Smooth muscle cell (in vitro differentiated cells): Measurements from ENCODE around the gene GNPAT. TPM values are rescaled to one million over a fixed set of nuclear protein-coding genes. Genes with fewer than 3 reads are reported as not detected.
A peak's percentile ranks its signal among the peaks of the same experiment; 100 is the strongest.

Source experiments
- DNase-seq: peaks from one replicate; lab custom pipeline; 2025; ENCODE audit not compliant: unreplicated experiment; lab: John Stamatoyannopoulos, UW
- H2AFZ ChIP-seq: fragments of 200-600 bp; sonication (generic); 2 replicates; pipeline ENCODE4 v1.6.0; 2016; ENCODE audit warnings: antibody characterized with exemption, low read depth, mild to moderate bottlenecking
- H3F3A ChIP-seq: fragments of 200-600 bp; sonication (generic); 2 replicates; pipeline ENCODE4 v1.6.0; 2017; ENCODE audit warnings: antibody characterized with exemption, low read depth
- H3K27ac ChIP-seq: fragments of 200-600 bp; sonication (generic); 2 replicates; pipeline ENCODE4 v1.5.1; 2016; ENCODE audit warnings: low read depth, mild to moderate bottlenecking
- H3K27me3 ChIP-seq: fragments of 200-600 bp; sonication (generic); 2 replicates; pipeline ENCODE4 v1.6.1; 2016; ENCODE audit warnings: low read depth, mild to moderate bottlenecking
- H3K36me3 ChIP-seq: fragments of 200-600 bp; sonication (generic); 2 replicates; pipeline ENCODE4 v1.5.1; 2016; ENCODE audit warnings: low read depth
- H3K4me1 ChIP-seq: fragments of 200-600 bp; sonication (generic); 2 replicates; pipeline ENCODE4 v1.5.1; 2016; ENCODE audit warnings: low read depth
- H3K4me2 ChIP-seq: fragments of 200-600 bp; sonication (generic); 2 replicates; pipeline ENCODE4 v1.6.0; 2016; ENCODE audit warnings: mild to moderate bottlenecking
- H3K4me3 ChIP-seq: fragments of 200-600 bp; sonication (generic); 2 replicates; pipeline ENCODE4 v1.5.1; 2016; ENCODE audit warnings: mild to moderate bottlenecking
- H3K79me2 ChIP-seq: fragments of 200-600 bp; sonication (generic); 2 replicates; pipeline ENCODE4 v1.6.0; 2016; ENCODE audit warnings: low read depth, mild to moderate bottlenecking
- H3K9ac ChIP-seq: fragments of 200-600 bp; sonication (generic); 2 replicates; pipeline ENCODE4 v1.6.0; 2016; ENCODE audit warnings: low read depth
- H3K9me3 ChIP-seq: fragments of 200-600 bp; sonication (generic); replicated peaks from 2 replicates; pipeline ENCODE4 v1.5.1; 2016; ENCODE audit warnings: low read depth
- H4K20me1 ChIP-seq: fragments of 200-600 bp; sonication (generic); 2 replicates; pipeline ENCODE4 v1.6.0; 2016; ENCODE audit warnings: low read depth
- WGBS: methylation state at CpG from one replicate; pipeline ENCODE4 v1.1.7; 2016; ENCODE audit warnings: low lambda C conversion rate; 5-methylcytosine and 5-hydroxymethylcytosine counted together
- polyA plus RNA-seq: library from polyadenylated mRNA; unstranded; fragments of >200 nt; fragmentation: Nextera tagmentation; extraction: Ambion mirVana; gene quantifications from 2 replicates; pipeline ENCODE4 v1.2.1, GENCODE V29; 2016
- total RNA-seq: library from RNA; depleted of rRNA; stranded (reverse); fragments of >200 nt; gene quantifications from 2 replicates; pipeline ENCODE4 v1.2.3, GENCODE V29; 2014
- TF ChIP-seq, protein P1 (sequence below): fragments of 200-600 bp; sonication (generic); IDR thresholded peaks from 2 replicates; pipeline ENCODE4 v1.5.1; 2017; ENCODE audit warnings: borderline replicate concordance, mild to moderate bottlenecking, antibody characterized with exemption; ENCODE audit not compliant: insufficient read depth, poor library complexity, severe bottlenecking

Gene GNPAT
- total and polyA plus RNA-seq, 2 experiments from 2014 or later: 43.9 to 45.8 TPM

DNA sequence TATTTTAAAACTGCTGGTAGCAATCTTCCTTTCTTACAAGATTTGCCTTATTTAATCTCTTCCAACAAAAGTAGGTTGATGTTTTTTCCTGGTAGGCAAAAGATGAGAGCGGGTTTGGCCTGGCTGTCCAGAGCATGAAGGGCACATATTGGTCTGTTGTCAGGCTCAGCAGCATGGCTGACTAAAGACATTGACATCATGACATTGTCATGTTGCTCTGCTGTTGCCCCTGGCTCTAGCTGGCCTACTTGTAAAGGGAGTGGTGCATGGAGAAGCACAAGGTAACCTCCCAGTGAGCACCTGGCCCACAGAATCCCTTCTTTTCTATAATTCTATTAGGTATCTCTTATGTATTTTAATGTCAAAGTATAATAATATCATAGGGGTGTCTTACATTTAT is 23.6 kb downstream of the GNPAT start:
- H3K4me2 ChIP-seq: no peak overlapping the region
- no peak overlapping the region for H3K9ac ChIP-seq
- WGBS: 97% methylated on average over 1 of the region's 1 CpG
- DNase-seq: no peak
- H3F3A ChIP-seq: no peaks in the 10 kb centered on the region
- H3K4me1 ChIP-seq: no peaks in the 10 kb centered on the region
- no peak overlapping the region for H3K4me3 ChIP-seq
- H3K9me3 ChIP-seq: peaks cover 4% of the 10 kb centered on the region
- H3K27ac ChIP-seq: no peak overlapping the region
- H2AFZ ChIP-seq: no peak overlapping the region
- peaks cover 7% of the 10 kb centered on the region for H4K20me1 ChIP-seq
- no peaks in the 10 kb centered on the region for H3K27me3 ChIP-seq
- peaks cover 51% of the 10 kb centered on the region for H3K36me3 ChIP-seq
- TF ChIP-seq, protein P1, sequence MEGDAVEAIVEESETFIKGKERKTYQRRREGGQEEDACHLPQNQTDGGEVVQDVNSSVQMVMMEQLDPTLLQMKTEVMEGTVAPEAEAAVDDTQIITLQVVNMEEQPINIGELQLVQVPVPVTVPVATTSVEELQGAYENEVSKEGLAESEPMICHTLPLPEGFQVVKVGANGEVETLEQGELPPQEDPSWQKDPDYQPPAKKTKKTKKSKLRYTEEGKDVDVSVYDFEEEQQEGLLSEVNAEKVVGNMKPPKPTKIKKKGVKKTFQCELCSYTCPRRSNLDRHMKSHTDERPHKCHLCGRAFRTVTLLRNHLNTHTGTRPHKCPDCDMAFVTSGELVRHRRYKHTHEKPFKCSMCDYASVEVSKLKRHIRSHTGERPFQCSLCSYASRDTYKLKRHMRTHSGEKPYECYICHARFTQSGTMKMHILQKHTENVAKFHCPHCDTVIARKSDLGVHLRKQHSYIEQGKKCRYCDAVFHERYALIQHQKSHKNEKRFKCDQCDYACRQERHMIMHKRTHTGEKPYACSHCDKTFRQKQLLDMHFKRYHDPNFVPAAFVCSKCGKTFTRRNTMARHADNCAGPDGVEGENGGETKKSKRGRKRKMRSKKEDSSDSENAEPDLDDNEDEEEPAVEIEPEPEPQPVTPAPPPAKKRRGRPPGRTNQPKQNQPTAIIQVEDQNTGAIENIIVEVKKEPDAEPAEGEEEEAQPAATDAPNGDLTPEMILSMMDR: no peak
- no peaks in the 10 kb centered on the region for H3K79me2 ChIP-seq

DNA sequence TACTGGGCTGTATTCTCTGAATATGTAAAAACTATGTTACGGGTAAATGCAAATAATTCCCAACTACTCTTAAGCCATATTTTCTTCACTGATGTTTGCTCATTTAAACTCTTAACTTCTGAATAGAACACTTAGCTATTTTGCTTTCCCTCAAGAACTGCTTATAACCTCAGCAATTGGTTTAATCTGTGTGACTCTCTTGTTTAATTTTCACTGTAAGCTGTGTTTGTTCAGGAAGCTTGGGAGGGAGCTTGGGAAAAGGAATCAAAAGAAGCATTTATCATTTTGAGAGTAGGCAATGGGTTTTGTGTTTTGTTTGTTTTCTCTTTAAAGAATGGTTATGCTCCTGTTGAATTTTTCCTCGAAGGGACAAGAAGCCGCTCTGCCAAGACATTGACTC is 24.4 kb downstream of the GNPAT start:
- no peak overlapping the region for H3K4me2 ChIP-seq
- no peaks in the 10 kb centered on the region for H3K27me3 ChIP-seq
- no peak overlapping the region for H2AFZ ChIP-seq
- H3K9ac ChIP-seq: no peak overlapping the region
- no peak for DNase-seq
- WGBS: 97% methylated on average over 3 of the region's 3 CpGs
- no peaks in the 10 kb centered on the region for H3K4me1 ChIP-seq
- H3F3A ChIP-seq: no peaks in the 10 kb centered on the region
- TF ChIP-seq, protein P1: no peak
- H4K20me1 ChIP-seq: peaks cover 7% of the 10 kb centered on the region
- H3K36me3 ChIP-seq: peaks cover 46% of the 10 kb centered on the region
- no peak overlapping the region for H3K27ac ChIP-seq
- H3K79me2 ChIP-seq: no peaks in the 10 kb centered on the region
- no peaks in the 10 kb centered on the region for H3K9me3 ChIP-seq
- no peak overlapping the region for H3K4me3 ChIP-seq

DNA sequence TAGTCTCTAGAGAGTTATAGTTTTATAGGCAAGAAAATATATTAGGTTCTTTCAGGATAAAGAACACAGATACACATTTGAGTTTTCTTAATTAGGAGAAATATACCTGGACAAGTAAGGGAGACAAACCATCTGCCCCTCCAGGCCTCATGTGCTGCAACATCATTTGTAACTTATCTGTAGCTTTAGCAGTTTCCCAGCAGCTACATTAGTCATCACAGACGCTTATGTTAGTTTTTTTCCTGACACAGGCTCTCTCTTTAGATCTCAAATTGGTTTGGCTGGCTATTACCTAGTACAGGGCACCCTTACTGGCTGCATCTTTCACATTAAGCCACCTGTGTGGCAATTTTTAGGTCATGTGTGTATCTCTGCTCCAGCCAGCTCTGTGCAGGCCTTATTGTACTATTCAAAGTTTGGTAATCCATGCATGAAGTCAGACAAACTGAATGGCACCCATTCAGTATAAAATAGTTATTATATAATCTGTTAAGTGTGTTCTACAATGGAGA is 25.9 kb downstream of the GNPAT start:
- TF ChIP-seq, protein P1: no peak
- no peak overlapping the region for H3K4me2 ChIP-seq
- 13% methylated on average over 1 of the region's 1 CpG for WGBS
- no peaks in the 10 kb centered on the region for H3K9me3 ChIP-seq
- H4K20me1 ChIP-seq: peaks cover 7% of the 10 kb centered on the region
- peak overlapping the region; percentile 27 for H3K27ac ChIP-seq
- no peaks in the 10 kb centered on the region for H3K27me3 ChIP-seq
- no peak overlapping the region for H3K4me3 ChIP-seq
- no peaks in the 10 kb centered on the region for H3F3A ChIP-seq
- H3K36me3 ChIP-seq: peaks cover 38% of the 10 kb centered on the region
- H3K9ac ChIP-seq: no peak overlapping the region
- DNase-seq: no peak
- no peaks in the 10 kb centered on the region for H3K79me2 ChIP-seq
- no peaks in the 10 kb centered on the region for H3K4me1 ChIP-seq
- H2AFZ ChIP-seq: no peak overlapping the region

DNA sequence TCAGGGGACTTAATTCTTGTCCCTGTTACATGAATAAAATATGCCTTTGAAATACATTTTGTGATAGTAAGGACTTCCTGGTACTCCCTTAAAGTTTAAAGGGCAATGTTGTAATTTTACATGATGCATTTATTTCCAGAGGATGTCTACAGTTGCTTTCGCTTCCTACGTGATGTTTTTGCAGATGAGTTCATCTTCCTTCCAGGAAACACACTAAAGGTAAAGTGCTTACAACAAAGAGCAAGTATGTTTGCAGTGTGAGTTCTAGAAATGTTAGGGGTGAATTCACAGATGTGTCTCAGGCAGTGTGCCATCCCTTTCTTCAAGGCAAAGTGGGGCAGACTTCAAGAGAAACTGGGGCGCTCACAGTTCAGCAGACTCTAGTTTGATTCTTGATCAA is 31.2 kb downstream of the GNPAT start:
- Histone ChIP-seq H3F3A (no peaks in the 10 kb centered on the region), H3K27ac (no peak overlapping the region), H3K36me3 (peaks cover 20% of the 10 kb centered on the region), H3K9me3 (no peaks in the 10 kb centered on the region), H3K79me2 (no peaks in the 10 kb centered on the region), H3K9ac (no peak overlapping the region), H4K20me1 (no peaks in the 10 kb centered on the region), H3K4me3 (no peak overlapping the region), H3K4me2 (no peak overlapping the region), H3K27me3 (no peaks in the 10 kb centered on the region), H3K4me1 (no peaks in the 10 kb centered on the region), H2AFZ (no peak overlapping the region)
- DNase-seq: no peak
- WGBS: 95% methylated on average over 3 of the region's 3 CpGs
- TF ChIP-seq, protein P1: no peak
